Parathyroid adenoma (tissue), 2 donors: Measurements from ENCODE around the gene SPI1.
A peak's percentile ranks its signal among the peaks of the same experiment; 100 is the strongest.

Experiments used
- H2AFZ ChIP-seq: fragments of 300-600 bp; sonication (generic); one replicate; pipeline ENCODE4 v1.7.0; 2017; ENCODE audit warnings: antibody characterized with exemption, mild to moderate bottlenecking
- H3K27ac ChIP-seq: fragments of 300-600 bp; sonication (generic); one replicate; pipeline ENCODE4 v1.7.0; 2017
- H3K27me3 ChIP-seq: fragments of 300-600 bp; sonication (generic); one replicate; pipeline ENCODE4 v1.7.0; 2017; ENCODE audit warnings: low read length; ENCODE audit not compliant: control insufficient read depth, insufficient read depth
- H3K36me3 ChIP-seq: fragments of 300-600 bp; sonication (generic); one replicate; pipeline ENCODE4 v1.7.0; 2017; ENCODE audit warnings: low read length; ENCODE audit not compliant: control insufficient read depth, insufficient read depth
- H3K4me1 ChIP-seq: fragments of 300-600 bp; sonication (generic); one replicate; pipeline ENCODE4 v1.7.0; 2017; ENCODE audit warnings: control low read depth
- H3K4me2 ChIP-seq: fragments of 300-600 bp; sonication (generic); one replicate; pipeline ENCODE4 v1.7.0; 2017; ENCODE audit warnings: low read length
- H3K4me3 ChIP-seq: fragments of 300-600 bp; sonication (generic); one replicate; pipeline ENCODE4 v1.7.0; 2017; ENCODE audit warnings: low read depth, low read length
- H3K79me2 ChIP-seq: fragments of 300-600 bp; sonication (generic); one replicate; pipeline ENCODE4 v1.7.0; 2017; ENCODE audit warnings: control low read depth
- H3K9ac ChIP-seq: fragments of 300-600 bp; sonication (generic); one replicate; pipeline ENCODE4 v1.7.0; 2017; ENCODE audit warnings: mild to moderate bottlenecking
- H3K9me3 ChIP-seq: fragments of 300-600 bp; sonication (generic); one replicate; pipeline ENCODE4 v1.7.0; 2017; ENCODE audit warnings: low read length; ENCODE audit not compliant: control insufficient read depth
- CTCF ChIP-seq: fragments of 300-600 bp; sonication (generic); IDR thresholded peaks from one replicate; pipeline ENCODE4 v1.7.0; 2017; ENCODE audit warnings: antibody characterized with exemption, mild to moderate bottlenecking
- donor health status: primary hyperparathyroidism.

SPI1 gene

GRCh38 chr11:47329987-47330931 is 48.1 kb downstream of the SPI1 start:
- H3K9ac ChIP-seq, result no peak overlapping the region
- H3K4me1 ChIP-seq, result peaks cover 17% of the 10 kb centered on the region
- no peaks in the 10 kb centered on the region for H3K36me3 ChIP-seq
- no peaks in the 10 kb centered on the region for H3K27me3 ChIP-seq
- peak; percentile 32 for TF ChIP-seq CTCF
- H3K4me3 ChIP-seq, result no peak overlapping the region
- H3K4me2 ChIP-seq, result no peak overlapping the region
- no peaks in the 10 kb centered on the region for H3K9me3 ChIP-seq
- H2AFZ ChIP-seq, result peak overlapping the region; percentile 17
- peak overlapping the region; percentile 61 for H3K27ac ChIP-seq
- no peaks in the 10 kb centered on the region for H3K79me2 ChIP-seq

GRCh38 chr11:47329431-47329986 is 48.8 kb downstream of the SPI1 start:
- H2AFZ ChIP-seq, result no peak overlapping the region
- TF ChIP-seq CTCF, result no peak
- H3K9me3 ChIP-seq, result no peaks in the 10 kb centered on the region
- no peak overlapping the region for H3K9ac ChIP-seq
- no peaks in the 10 kb centered on the region for H3K79me2 ChIP-seq
- no peaks in the 10 kb centered on the region for H3K27me3 ChIP-seq
- peaks cover 17% of the 10 kb centered on the region for H3K4me1 ChIP-seq
- no peak overlapping the region for H3K4me3 ChIP-seq
- peak overlapping the region; percentile 61 for H3K27ac ChIP-seq
- H3K36me3 ChIP-seq, result no peaks in the 10 kb centered on the region
- H3K4me2 ChIP-seq, result no peak overlapping the region

- Histone ChIP-seq H3K36me3 (no peaks in the 10 kb centered on the region), H3K9me3 (no peaks in the 10 kb centered on the region), H3K9ac (no peak overlapping the region), H3K27me3 (no peaks in the 10 kb centered on the region), H3K27ac (peak overlapping the region; percentile 61), H2AFZ (no peak overlapping the region), H3K4me1 (peaks cover 17% of the 10 kb centered on the region), H3K79me2 (no peaks in the 10 kb centered on the region), H3K4me2 (no peak overlapping the region), H3K4me3 (no peak overlapping the region)
- TF ChIP-seq CTCF, result no peak
These were observed 49.6 kb downstream of the SPI1 start for GRCh38 chr11:47328449-47329390.

GRCh38 chr11:47327949-47328348 is 50.4 kb downstream of the SPI1 start:
- no peak overlapping the region for H3K4me2 ChIP-seq
- H3K36me3 ChIP-seq, result no peaks in the 10 kb centered on the region
- no peaks in the 10 kb centered on the region for H3K9me3 ChIP-seq
- no peak overlapping the region for H3K27ac ChIP-seq
- peaks cover 17% of the 10 kb centered on the region for H3K4me1 ChIP-seq
- H3K9ac ChIP-seq, result no peak overlapping the region
- TF ChIP-seq CTCF, result no peak
- no peaks in the 10 kb centered on the region for H3K27me3 ChIP-seq
- H2AFZ ChIP-seq, result no peak overlapping the region
- H3K4me3 ChIP-seq, result no peak overlapping the region
- H3K79me2 ChIP-seq, result no peaks in the 10 kb centered on the region
